ENCODE results near the gene SCRN2. TPM values are rescaled to one million over a fixed set of nuclear protein-coding genes. Genes with fewer than 3 reads are reported as not detected.
A peak's percentile ranks its signal among the peaks of the same experiment; 100 is the strongest.

The SCRN2 gene
- total and polyA plus RNA-seq, 2 experiments from 2014 or later, result 40.6 to 45.5 TPM

GRCh38 chr17:47792457-47792856 is 48.6 kb downstream of the SCRN2 start (continued):
- TF ChIP-seq ZNF462 (CRISPR knock-in tag; IDR thresholded peaks at IDR 0.05) (no peak), CREB1 (CRISPR knock-in tag; IDR thresholded peaks at IDR 0.05; ENCODE audit: low read depth) (no peak), JUNB (IDR thresholded peaks at IDR 0.05; ENCODE audit: unreplicated experiment) (no peak), NANOG (IDR thresholded peaks at IDR 0.05; ENCODE audit: borderline replicate concordance) (no peak)

- Histone ChIP-seq H3K4me2 (no peak overlapping the region), H3K79me2 (replicated peaks; ENCODE audit: insufficient read depth) (no peaks in the 10 kb centered on the region), H3K27ac (ENCODE audit: low read depth) (no peak overlapping the region), H3K4me3 (no peak overlapping the region), H4K20me1 (replicated peaks; ENCODE audit: insufficient read depth) (no peaks in the 10 kb centered on the region), H2AFZ (no peak overlapping the region), H3F3A (replicated peaks; ENCODE audit: low read depth) (0 out of 2 replicates have a peak, but pooled peaks cover 4% of the 10 kb centered on the region), H3K9me2 (ENCODE audit: insufficient read depth) (no peaks in the 10 kb centered on the region), H3K36me3 (ENCODE audit: insufficient read depth) (no peaks in the 10 kb centered on the region), H3K27me3 (ENCODE audit: insufficient read depth) (peaks cover 67% of the 10 kb centered on the region), H3K4me1 (ENCODE audit: insufficient read depth) (0 out of 2 replicates have a peak, but pooled peaks cover 4% of the 10 kb centered on the region)
- no peaks in the 10 kb centered on the region; the same call in 2 of the 3 replicates for H3K36me3 Mint-ChIP-seq (ENCODE audit: low read depth)
- peaks cover 4% of the 10 kb centered on the region; the same call in 2 of the 3 replicates for H3K4me1 Mint-ChIP-seq
- H3K27me3 Mint-ChIP-seq (ENCODE audit: insufficient read depth, low read depth, poor library complexity), result peaks cover 32% of the 10 kb centered on the region
- H3K4me3 Mint-ChIP-seq, result peak overlapping the region; percentile 86; the same call in 1 of the 3 replicates
- H3K27ac Mint-ChIP-seq, result no peak overlapping the region
- ATAC-seq (no peak), DNase-seq (ENCODE audit: low spot score) (no peak)
- no peaks in the 10 kb centered on the region for H3K9me3 Mint-ChIP-seq
- no peak for TF ChIP-seq STAT1 (IDR thresholded peaks at IDR 0.05; ENCODE audit: unreplicated experiment)
- TF ChIP-seq, protein P1, sequence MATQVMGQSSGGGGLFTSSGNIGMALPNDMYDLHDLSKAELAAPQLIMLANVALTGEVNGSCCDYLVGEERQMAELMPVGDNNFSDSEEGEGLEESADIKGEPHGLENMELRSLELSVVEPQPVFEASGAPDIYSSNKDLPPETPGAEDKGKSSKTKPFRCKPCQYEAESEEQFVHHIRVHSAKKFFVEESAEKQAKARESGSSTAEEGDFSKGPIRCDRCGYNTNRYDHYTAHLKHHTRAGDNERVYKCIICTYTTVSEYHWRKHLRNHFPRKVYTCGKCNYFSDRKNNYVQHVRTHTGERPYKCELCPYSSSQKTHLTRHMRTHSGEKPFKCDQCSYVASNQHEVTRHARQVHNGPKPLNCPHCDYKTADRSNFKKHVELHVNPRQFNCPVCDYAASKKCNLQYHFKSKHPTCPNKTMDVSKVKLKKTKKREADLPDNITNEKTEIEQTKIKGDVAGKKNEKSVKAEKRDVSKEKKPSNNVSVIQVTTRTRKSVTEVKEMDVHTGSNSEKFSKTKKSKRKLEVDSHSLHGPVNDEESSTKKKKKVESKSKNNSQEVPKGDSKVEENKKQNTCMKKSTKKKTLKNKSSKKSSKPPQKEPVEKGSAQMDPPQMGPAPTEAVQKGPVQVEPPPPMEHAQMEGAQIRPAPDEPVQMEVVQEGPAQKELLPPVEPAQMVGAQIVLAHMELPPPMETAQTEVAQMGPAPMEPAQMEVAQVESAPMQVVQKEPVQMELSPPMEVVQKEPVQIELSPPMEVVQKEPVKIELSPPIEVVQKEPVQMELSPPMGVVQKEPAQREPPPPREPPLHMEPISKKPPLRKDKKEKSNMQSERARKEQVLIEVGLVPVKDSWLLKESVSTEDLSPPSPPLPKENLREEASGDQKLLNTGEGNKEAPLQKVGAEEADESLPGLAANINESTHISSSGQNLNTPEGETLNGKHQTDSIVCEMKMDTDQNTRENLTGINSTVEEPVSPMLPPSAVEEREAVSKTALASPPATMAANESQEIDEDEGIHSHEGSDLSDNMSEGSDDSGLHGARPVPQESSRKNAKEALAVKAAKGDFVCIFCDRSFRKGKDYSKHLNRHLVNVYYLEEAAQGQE (IDR thresholded peaks at IDR 0.05; ENCODE audit: unreplicated experiment), result no peak
- TF ChIP-seq POLR2AphosphoS5 (IDR thresholded peaks at IDR 0.05; ENCODE audit: low read depth), result no peak
These were observed 50.0 kb downstream of the SCRN2 start for GRCh38 chr17:47791025-47791424.
